ENCODE measurements around the gene TRPM8.

The TRPM8 gene

GRCh38 chr2:234031207-234031606 is 114.0 kb downstream of the TRPM8 start:
- H3K27me3 ChIP-seq, result no peaks in the 10 kb centered on the region
- no peak for TF ChIP-seq Cebpa-rat (IDR thresholded peaks at IDR 0.05)
- H4K20me1 ChIP-seq, result no peaks in the 10 kb centered on the region
- peak overlapping the region in 5 of 11 experiments; percentile 1 to 40 (median 24); a peak in 5 of 22 replicates for H3K4me2 ChIP-seq
- no peak overlapping the region for H3K9ac ChIP-seq
- H3K4me1 ChIP-seq, result peaks cover 11 to 45% (median 30%) of the 10 kb centered on the region in 10 experiments
- peaks cover 31 to 59% (median 49%) of the 10 kb centered on the region in 11 experiments for H3K9me3 ChIP-seq (replicated peaks in 1 of 11)
- H3K27ac ChIP-seq, result no peak overlapping the region
- H3K4me3 ChIP-seq, result no peak overlapping the region
- peaks cover 0 to 7% (median 0%) of the 10 kb centered on the region in 11 experiments; a peak in 4 of 22 replicates for H3K36me3 ChIP-seq

GRCh38 chr2:234032279-234032856 is 115.2 kb downstream of the TRPM8 start:
- no peaks in the 10 kb centered on the region for H4K20me1 ChIP-seq
- peaks cover 40 to 68% (median 60%) of the 10 kb centered on the region in 11 experiments for H3K9me3 ChIP-seq (replicated peaks in 1 of 11)
- no peak overlapping the region for H3K9ac ChIP-seq
- no peak overlapping the region for H3K27ac ChIP-seq
- peak overlapping the region in 6 of 11 experiments; percentile 8 to 21 (median 12); a peak in 5 of 22 replicates for H3K4me2 ChIP-seq
- H3K4me3 ChIP-seq, result no peak overlapping the region
- peaks cover 0 to 11% (median 0%) of the 10 kb centered on the region in 11 experiments; a peak in 4 of 22 replicates for H3K36me3 ChIP-seq
- TF ChIP-seq Cebpa-rat (IDR thresholded peaks at IDR 0.05), result no peak
- no peaks in the 10 kb centered on the region for H3K27me3 ChIP-seq
- H3K4me1 ChIP-seq, result peaks cover 0 to 33% (median 19%) of the 10 kb centered on the region in 10 experiments; a peak in 17 of 20 replicates

- Histone ChIP-seq H4K20me1 (no peaks in the 10 kb centered on the region), H3K27me3 (no peaks in the 10 kb centered on the region), H3K4me2 (peak overlapping the region in 2 of 11 experiments; percentile 10 to 21; a peak in 3 of 22 replicates), H3K9me3 (replicated peaks in 1 of 11) (peaks cover 40 to 70% (median 62%) of the 10 kb centered on the region in 11 experiments), H3K4me1 (peaks cover 0 to 25% (median 11%) of the 10 kb centered on the region in 10 experiments; a peak in 14 of 20 replicates), H3K4me3 (no peak overlapping the region), H3K36me3 (peaks cover 0 to 11% (median 0%) of the 10 kb centered on the region in 11 experiments; a peak in 4 of 22 replicates), H3K9ac (no peak overlapping the region), H3K27ac (no peak overlapping the region)
- TF ChIP-seq Cebpa-rat (IDR thresholded peaks at IDR 0.05), result no peak
Measured at GRCh38 chr2:234033174-234033573, 116.0 kb downstream of the TRPM8 start.

- Histone ChIP-seq H3K9ac (no peak overlapping the region), H4K20me1 (no peaks in the 10 kb centered on the region), H3K36me3 (peaks cover 0 to 11% (median 0%) of the 10 kb centered on the region in 11 experiments; a peak in 4 of 22 replicates), H3K4me2 (no peak overlapping the region), H3K4me1 (peaks cover 0 to 21% (median 9%) of the 10 kb centered on the region in 10 experiments; a peak in 12 of 20 replicates), H3K27ac (no peak overlapping the region), H3K9me3 (replicated peaks in 1 of 11) (peaks cover 40 to 71% (median 56%) of the 10 kb centered on the region in 11 experiments), H3K4me3 (no peak overlapping the region), H3K27me3 (no peaks in the 10 kb centered on the region)
- TF ChIP-seq Cebpa-rat (IDR thresholded peaks at IDR 0.05), result no peak
Measured at GRCh38 chr2:234033885-234034284, 116.7 kb downstream of the TRPM8 start.

GRCh38 chr2:234038076-234038802 is 121.1 kb downstream of the TRPM8 start:
- no peak overlapping the region for H3K27ac ChIP-seq
- H3K27me3 ChIP-seq, result no peaks in the 10 kb centered on the region
- no peak for TF ChIP-seq Cebpa-rat (IDR thresholded peaks at IDR 0.05)
- no peak overlapping the region for H3K4me2 ChIP-seq
- H3K4me3 ChIP-seq, result no peak overlapping the region
- no peak overlapping the region for H3K9ac ChIP-seq
- H3K4me1 ChIP-seq, result no peaks in the 10 kb centered on the region
- H4K20me1 ChIP-seq, result no peaks in the 10 kb centered on the region
- peaks cover 0 to 8% (median 0%) of the 10 kb centered on the region in 11 experiments; a peak in 4 of 22 replicates for H3K36me3 ChIP-seq
- peaks cover 37 to 47% (median 42%) of the 10 kb centered on the region in 11 experiments for H3K9me3 ChIP-seq (replicated peaks in 1 of 11)

GRCh38 chr2:234044157-234044556 is 127.0 kb downstream of the TRPM8 start:
- H3K36me3 ChIP-seq, result no peaks in the 10 kb centered on the region
- no peaks in the 10 kb centered on the region for H4K20me1 ChIP-seq
- H3K4me1 ChIP-seq, result no peaks in the 10 kb centered on the region
- H3K9ac ChIP-seq, result no peak overlapping the region
- no peak overlapping the region for H3K4me2 ChIP-seq
- H3K4me3 ChIP-seq, result no peak overlapping the region
- H3K27ac ChIP-seq, result no peak overlapping the region
- peaks cover 0 to 20% (median 9%) of the 10 kb centered on the region in 11 experiments; a peak in 10 of 22 replicates for H3K9me3 ChIP-seq (replicated peaks in 1 of 11)
- no peaks in the 10 kb centered on the region for H3K27me3 ChIP-seq
- TF ChIP-seq Cebpa-rat (IDR thresholded peaks at IDR 0.05), result no peak

GRCh38 chr2:234046521-234046920 is 129.3 kb downstream of the TRPM8 start:
- H3K27ac ChIP-seq, result no peak overlapping the region
- no peak overlapping the region for H3K9ac ChIP-seq
- H3K4me2 ChIP-seq, result no peak overlapping the region
- no peaks in the 10 kb centered on the region for H3K27me3 ChIP-seq
- H3K4me1 ChIP-seq, result no peaks in the 10 kb centered on the region
- TF ChIP-seq Cebpa-rat (IDR thresholded peaks at IDR 0.05), result no peak
- peaks cover 0 to 20% (median 9%) of the 10 kb centered on the region in 11 experiments; a peak in 9 of 22 replicates for H3K9me3 ChIP-seq (replicated peaks in 1 of 11)
- no peak overlapping the region for H3K4me3 ChIP-seq
- no peaks in the 10 kb centered on the region for H4K20me1 ChIP-seq
- no peaks in the 10 kb centered on the region for H3K36me3 ChIP-seq

GRCh38 chr2:234047361-234047760 is 130.2 kb downstream of the TRPM8 start:
- no peaks in the 10 kb centered on the region for H3K36me3 ChIP-seq
- peaks cover 0 to 20% (median 9%) of the 10 kb centered on the region in 11 experiments; a peak in 9 of 22 replicates for H3K9me3 ChIP-seq (replicated peaks in 1 of 11)
- no peak overlapping the region for H3K4me2 ChIP-seq
- no peaks in the 10 kb centered on the region for H4K20me1 ChIP-seq
- no peak overlapping the region for H3K9ac ChIP-seq
- TF ChIP-seq Cebpa-rat (IDR thresholded peaks at IDR 0.05), result no peak
- no peak overlapping the region for H3K4me3 ChIP-seq
- no peak overlapping the region for H3K27ac ChIP-seq
- H3K4me1 ChIP-seq, result no peaks in the 10 kb centered on the region
- no peaks in the 10 kb centered on the region for H3K27me3 ChIP-seq

- H3K27ac ChIP-seq, result no peak overlapping the region
- H3K9me3 ChIP-seq (replicated peaks in 1 of 11), result peaks cover 0 to 26% (median 12%) of the 10 kb centered on the region in 11 experiments; a peak in 10 of 22 replicates
- H4K20me1 ChIP-seq, result no peaks in the 10 kb centered on the region
- H3K4me1 ChIP-seq, result no peaks in the 10 kb centered on the region
- no peak overlapping the region for H3K4me2 ChIP-seq
- no peak overlapping the region for H3K4me3 ChIP-seq
- H3K36me3 ChIP-seq, result no peaks in the 10 kb centered on the region
- no peak for TF ChIP-seq Cebpa-rat (IDR thresholded peaks at IDR 0.05)
- H3K27me3 ChIP-seq, result no peaks in the 10 kb centered on the region
- no peak overlapping the region for H3K9ac ChIP-seq
Measured at GRCh38 chr2:234048049-234048448, 130.9 kb downstream of the TRPM8 start.
